A172 (cell line): Measurements from ENCODE around the gene CHRNA9. TPM values are rescaled to one million over a fixed set of nuclear protein-coding genes. Genes with fewer than 3 reads are reported as not detected.
"Not testable (repeated sequence)": the region's sequence is repeated elsewhere in the genome, so short reads cannot be mapped to it uniquely, and the experiment has no call there.

ENCODE experiments used
- DNase-seq: peaks from one replicate; pipeline ENCODE4 v3.0.0-alpha.2; 2015; ENCODE audit warnings: low spot score
- total RNA-seq: library from RNA; depleted of rRNA; stranded (reverse); fragments of >200 nt; shearing (Covaris generic); gene quantifications from 2 replicates; pipeline ENCODE4 v1.2.3, GENCODE V29; 2014; rRNA removed

Gene CHRNA9, protein sequence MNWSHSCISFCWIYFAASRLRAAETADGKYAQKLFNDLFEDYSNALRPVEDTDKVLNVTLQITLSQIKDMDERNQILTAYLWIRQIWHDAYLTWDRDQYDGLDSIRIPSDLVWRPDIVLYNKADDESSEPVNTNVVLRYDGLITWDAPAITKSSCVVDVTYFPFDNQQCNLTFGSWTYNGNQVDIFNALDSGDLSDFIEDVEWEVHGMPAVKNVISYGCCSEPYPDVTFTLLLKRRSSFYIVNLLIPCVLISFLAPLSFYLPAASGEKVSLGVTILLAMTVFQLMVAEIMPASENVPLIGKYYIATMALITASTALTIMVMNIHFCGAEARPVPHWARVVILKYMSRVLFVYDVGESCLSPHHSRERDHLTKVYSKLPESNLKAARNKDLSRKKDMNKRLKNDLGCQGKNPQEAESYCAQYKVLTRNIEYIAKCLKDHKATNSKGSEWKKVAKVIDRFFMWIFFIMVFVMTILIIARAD
- total RNA-seq, result 1.4 TPM in 1 of 2 replicates, not detected in the other

DNA sequence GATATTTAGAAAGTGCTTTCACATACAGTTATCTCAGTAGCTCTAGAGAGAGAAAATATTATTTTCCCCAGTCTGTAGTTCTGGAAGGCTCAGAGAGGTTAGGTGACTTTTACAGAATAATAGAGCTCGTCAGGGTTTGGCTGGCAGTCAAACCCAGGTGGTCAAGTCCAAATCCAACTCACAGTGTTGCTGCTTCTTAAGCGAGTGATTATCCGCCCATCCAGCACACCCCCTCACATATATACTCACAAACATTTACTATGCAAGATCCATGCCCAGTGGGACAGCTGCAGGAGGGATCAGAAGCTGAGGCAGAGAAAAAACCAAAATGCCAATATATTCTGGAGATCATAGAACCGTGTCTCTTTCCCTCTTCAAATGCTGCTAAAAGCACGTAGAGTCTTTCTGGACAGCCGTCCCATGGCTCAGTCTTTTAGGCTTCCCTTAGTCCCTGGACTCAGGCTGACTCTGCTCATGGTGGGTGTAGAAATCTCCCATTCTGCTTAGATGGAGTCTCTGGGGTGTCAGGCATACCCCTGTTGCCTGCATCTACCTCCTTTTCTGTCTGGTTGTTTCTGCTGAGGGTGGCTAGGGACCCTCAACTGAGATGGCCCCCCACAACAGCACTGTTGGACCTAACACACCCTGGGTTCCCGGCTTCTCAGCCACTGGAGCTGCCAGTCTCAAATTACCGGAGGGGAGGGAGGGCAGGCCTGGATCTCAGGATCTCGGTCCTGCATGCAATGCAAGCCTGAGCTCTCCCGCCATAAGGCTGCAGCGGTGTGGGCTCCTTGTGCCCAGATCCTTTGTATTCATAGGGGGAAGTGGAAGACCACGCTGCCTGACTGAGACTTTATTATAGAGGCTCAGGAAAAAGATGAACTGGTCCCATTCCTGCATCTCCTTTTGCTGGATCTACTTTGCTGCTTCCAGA is at the start of gene CHRNA9:
TSS of gene CHRNA9 (plus strand) at position 743 of the 934 bp plus-strand sequence. CDS start at position 878, 135 bp downstream.
- no peak for DNase-seq

GRCh38 chr4:40285692-40286091 is 49.4 kb upstream of the CHRNA9 start:
- no peak for DNase-seq

- DNase-seq, result no peak
These were observed 46.6 kb upstream of the CHRNA9 start for GRCh38 chr4:40288566-40288965.

DNA sequence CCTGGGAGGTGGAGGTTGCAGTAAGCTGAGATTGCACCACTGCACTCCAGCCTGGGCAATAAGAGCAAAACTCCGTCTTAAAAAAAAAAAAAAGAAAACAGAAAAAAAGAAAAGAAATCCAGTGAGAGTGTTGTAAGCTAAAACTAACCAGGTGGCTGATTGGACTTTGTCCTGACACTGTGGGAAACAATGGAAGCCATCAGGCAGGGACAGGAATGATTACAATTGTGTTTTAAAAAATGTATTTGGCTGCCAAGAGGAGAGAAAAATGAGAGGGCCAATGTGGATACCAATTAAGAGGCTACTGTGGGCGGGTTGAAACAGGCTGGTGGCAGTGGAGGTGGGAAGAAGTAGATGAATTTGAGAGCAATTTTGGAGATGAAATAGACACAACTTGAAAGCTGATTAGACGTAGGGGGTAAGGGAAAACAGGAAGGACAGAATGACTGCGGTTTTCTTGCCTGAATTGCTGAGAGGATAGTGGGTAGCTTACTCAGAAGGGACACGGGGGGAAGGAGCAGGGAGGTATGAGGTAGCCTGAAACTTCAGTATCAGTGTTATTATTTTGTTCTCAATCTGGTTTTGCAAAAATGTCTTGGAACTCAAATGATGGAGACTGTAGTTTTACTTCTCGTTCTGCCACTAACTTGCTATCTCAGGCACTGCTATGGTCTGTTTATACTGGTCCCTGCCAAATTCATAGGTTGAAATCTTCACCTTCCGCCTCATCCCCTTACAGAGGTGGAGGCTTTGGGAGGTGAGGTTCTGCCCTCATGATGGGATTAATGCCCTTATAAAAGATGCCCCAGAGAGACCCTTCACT is 45.6 kb upstream of the CHRNA9 start:
- no peak for DNase-seq

DNA sequence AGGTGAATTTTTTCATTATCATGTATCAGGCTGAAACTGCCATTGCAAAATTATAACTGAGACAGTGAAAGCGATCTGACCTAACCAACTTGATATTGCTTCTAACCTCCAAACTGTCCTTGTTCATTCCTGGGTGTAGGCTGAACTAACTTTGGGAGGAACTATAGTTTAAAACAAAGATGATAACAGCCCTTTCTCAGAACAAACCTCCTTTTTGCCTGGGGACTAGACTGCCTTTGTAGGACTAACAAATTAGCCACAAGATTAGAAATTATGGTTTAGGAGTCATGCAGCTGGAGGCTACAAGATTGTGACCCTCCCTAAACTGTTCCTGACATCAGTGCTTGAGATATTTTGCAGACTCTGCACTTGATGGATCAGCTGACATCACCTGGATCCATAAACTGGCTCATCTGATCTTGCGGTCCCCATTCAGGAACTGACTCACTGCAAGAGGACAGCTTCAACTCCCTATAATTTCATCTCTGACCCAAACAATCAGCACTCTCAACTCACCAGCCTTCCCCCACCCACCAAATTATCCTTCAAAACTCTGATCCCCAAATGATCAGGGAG is 44.4 kb upstream of the CHRNA9 start:
- peak; percentile 68 for DNase-seq

- DNase-seq, result peak; percentile 16
These were observed 42.8 kb upstream of the CHRNA9 start for GRCh38 chr4:40292313-40292759.

GRCh38 chr4:40294339-40294738 is 40.8 kb upstream of the CHRNA9 start:
- DNase-seq, result no peak

DNA sequence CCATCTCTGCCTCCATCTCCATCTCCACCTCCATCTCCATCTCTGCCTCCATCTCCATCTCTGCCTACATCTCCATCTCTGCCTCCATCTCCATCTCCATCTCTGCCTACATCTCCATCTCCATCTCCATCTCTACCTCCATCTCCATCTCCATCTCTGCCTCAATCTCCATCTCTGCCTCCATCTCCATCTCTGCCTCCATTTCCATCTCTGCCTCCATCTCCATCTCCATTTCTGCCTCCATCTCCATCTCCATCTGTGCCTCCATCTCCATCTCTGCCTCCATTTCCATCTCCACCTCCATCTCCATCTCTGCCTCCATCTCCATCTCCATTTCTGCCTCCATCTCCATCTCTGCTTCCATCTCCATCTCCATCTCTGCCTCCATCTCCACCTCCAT is 40.1 kb upstream of the CHRNA9 start:
- not testable (repeated sequence) for DNase-seq

- no peak for DNase-seq
These were observed 39.6 kb upstream of the CHRNA9 start for GRCh38 chr4:40295572-40295971.

DNA sequence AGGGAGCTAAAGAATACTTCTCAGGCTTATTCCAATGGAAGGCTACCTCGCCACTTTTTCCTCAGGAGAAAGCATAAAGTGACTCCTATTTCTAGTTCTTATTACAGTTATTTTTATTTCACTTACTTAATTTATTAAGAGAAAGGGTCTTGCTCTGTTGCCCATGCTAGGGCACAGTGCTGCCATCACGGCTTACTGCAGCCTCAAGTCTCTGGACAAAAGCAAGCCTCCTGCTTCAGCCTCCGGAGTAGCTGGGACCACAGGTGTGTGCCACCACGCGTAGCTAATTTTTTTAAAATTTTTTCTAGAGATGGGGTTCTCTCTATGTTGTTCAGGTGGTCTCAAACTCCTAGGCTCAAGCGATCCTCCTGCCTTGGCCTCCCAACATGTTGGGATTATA is 36.0 kb upstream of the CHRNA9 start:
- DNase-seq, result no peak

- DNase-seq, result no peak
These were observed 35.3 kb upstream of the CHRNA9 start for GRCh38 chr4:40299811-40300292.

- no peak for DNase-seq
These were observed 34.6 kb upstream of the CHRNA9 start for GRCh38 chr4:40300371-40301162.

- no peak for DNase-seq
These were observed 33.5 kb upstream of the CHRNA9 start for GRCh38 chr4:40301603-40302002.

DNA sequence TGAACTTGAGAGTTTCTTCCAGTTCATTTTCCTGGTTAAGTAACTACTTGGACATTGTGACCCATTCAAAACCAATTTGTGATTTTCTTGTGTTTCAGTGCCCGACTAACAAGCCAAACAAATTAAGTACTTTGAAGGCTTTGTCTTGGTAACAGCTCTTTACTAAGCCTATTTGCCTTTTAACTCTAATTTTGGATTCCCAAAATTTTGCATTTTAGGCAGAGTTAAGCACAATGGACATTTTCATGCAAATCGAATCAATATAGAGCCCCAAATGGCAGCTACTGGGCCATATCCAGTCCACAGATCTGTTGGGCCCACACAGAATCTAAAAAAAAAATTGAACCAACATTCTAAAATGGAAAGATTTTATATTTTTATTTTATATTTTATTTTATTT is 31.4 kb upstream of the CHRNA9 start:
- no peak for DNase-seq

- no peak for DNase-seq
These were observed 29.6 kb upstream of the CHRNA9 start for GRCh38 chr4:40305328-40306170.

DNA sequence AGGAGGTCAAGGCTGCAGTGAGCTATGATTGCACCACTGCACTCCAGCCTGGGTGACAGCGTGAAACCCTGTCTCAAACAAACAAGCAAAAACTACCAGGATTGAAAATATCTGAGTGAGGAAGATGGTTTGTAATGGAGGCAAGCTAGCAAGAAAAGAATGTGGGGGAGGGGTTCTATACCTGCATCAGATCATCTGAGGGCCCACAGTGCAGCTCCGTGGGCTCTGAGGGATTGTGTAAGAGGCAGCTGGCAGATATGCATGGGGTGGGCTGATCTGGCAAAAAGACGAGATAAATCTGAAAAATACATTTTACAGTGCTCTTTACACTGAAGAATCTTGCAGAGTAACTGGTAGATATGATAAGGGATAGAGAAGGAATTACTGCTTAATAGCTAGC is 28.9 kb upstream of the CHRNA9 start:
- no peak for DNase-seq

GRCh38 chr4:40306976-40307375 is 28.2 kb upstream of the CHRNA9 start:
- DNase-seq, result no peak

- no peak for DNase-seq
These were observed 27.3 kb upstream of the CHRNA9 start for GRCh38 chr4:40307627-40308497.
